GM18867 (cell line): ENCODE measurements around the gene CA12.
"Not testable (repeated sequence)": the region's sequence is repeated elsewhere in the genome, so short reads cannot be mapped to it uniquely, and the experiment has no call there.

Experiments used
- ATAC-seq: cut with Tn5 transposase; IDR thresholded peaks from one replicate; pipeline ENCODE4 v1.9.1; 2021; ENCODE audit warnings: mild to moderate bottlenecking, moderate library complexity; ENCODE audit not compliant: unreplicated experiment

CA12 gene

GRCh38 chr15:63339006-63339766 lies 42.5 kb downstream of the CA12 start:
- ATAC-seq: no peak

GRCh38 chr15:63338170-63338569 lies 43.5 kb downstream of the CA12 start:
- no peak for ATAC-seq

- no peak for ATAC-seq
These were observed 44.6 kb downstream of the CA12 start for GRCh38 chr15:63337046-63337445.

- ATAC-seq: no peak
These were observed 46.0 kb downstream of the CA12 start for GRCh38 chr15:63335543-63336240.

- no peak for ATAC-seq
These were observed 46.8 kb downstream of the CA12 start for GRCh38 chr15:63334821-63335220.

GRCh38 chr15:63332367-63333124 lies 49.1 kb downstream of the CA12 start:
- no peak for ATAC-seq

GRCh38 chr15:63331456-63331855 lies 50.2 kb downstream of the CA12 start:
- no peak for ATAC-seq

- ATAC-seq: no peak
These were observed 50.7 kb downstream of the CA12 start for GRCh38 chr15:63330926-63331325.

GRCh38 chr15:63329567-63330350 lies 51.9 kb downstream of the CA12 start:
- ATAC-seq: no peak

GRCh38 chr15:63327648-63328421 lies 53.8 kb downstream of the CA12 start:
- no peak for ATAC-seq

GRCh38 chr15:63324770-63325169 lies 56.9 kb downstream of the CA12 start:
- ATAC-seq: no peak

- ATAC-seq: no peak
These were observed 57.7 kb downstream of the CA12 start for GRCh38 chr15:63323798-63324563.

GRCh38 chr15:63322541-63322940 lies 59.1 kb downstream of the CA12 start:
- ATAC-seq: no peak

GRCh38 chr15:63321462-63321861 lies 60.2 kb downstream of the CA12 start:
- ATAC-seq: no peak

GRCh38 chr15:63320981-63321380 lies 60.7 kb downstream of the CA12 start:
- not testable (repeated sequence) for ATAC-seq

GRCh38 chr15:63320446-63320845 lies 61.2 kb downstream of the CA12 start:
- ATAC-seq: not testable (repeated sequence)

- ATAC-seq: no peak
These were observed 62.6 kb downstream of the CA12 start for GRCh38 chr15:63319065-63319464.

GRCh38 chr15:63318344-63318743 lies 63.3 kb downstream of the CA12 start:
- no peak for ATAC-seq

GRCh38 chr15:63314409-63314808 lies 67.2 kb downstream of the CA12 start:
- no peak for ATAC-seq
